ENCODE measurements around the gene MACROD2.
"Not testable (repeated sequence)": the region's sequence is repeated elsewhere in the genome, so short reads cannot be mapped to it uniquely, and the experiment has no call there.

MACROD2 gene

DNA sequence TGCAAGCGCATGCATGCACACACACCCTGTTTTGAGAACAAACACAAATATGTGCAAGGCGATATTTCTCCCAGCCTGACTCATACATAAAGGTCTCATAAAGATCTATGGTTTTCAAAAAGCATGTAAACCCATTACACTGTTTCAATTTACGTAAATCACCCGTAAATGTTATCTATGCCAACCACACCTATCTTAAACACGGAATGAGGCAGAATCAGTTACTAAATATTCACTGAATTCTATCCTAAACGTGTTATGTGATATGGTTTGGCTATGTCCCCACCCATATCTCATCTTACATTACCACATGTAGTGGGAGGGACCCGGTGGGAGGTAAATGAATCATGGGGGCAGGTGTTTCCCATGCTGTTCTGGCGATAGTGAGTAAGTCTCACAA, 1956.3 kb downstream of the MACROD2 start:
- no peak overlapping the region for H3K4me3 ChIP-seq (ENCODE audit: low read depth, low read length)
- no peak for TF ChIP-seq CTCF (conservative IDR thresholded peaks at IDR 0.05; ENCODE audit: low read depth, low read length)
- DNase-seq (ENCODE audit: low read depth), result peak; percentile 1

- TF ChIP-seq CTCF (conservative IDR thresholded peaks at IDR 0.05; ENCODE audit: low read depth, low read length), result no peak
- DNase-seq (ENCODE audit: low read depth), result no peak
Measured at GRCh38 chr20:15958142-15958541, 1962.8 kb downstream of the MACROD2 start.

DNA sequence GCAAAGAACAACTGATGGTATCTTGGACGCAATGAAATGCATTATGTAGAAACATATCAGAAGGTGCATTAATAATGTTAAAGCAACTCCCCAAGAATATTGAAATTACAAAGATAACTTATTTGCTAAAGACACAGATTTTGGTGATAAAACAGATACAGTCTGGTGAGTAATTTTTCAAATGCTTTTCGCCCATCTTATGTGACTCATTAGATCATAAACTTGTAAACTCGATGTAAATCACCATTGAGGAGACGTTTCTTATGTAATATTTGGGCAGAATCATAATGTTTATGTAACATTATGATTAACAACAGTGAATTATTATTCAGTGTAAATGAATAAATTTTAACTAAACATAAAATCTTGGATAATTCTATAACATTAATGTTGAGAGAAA, 1969.8 kb downstream of the MACROD2 start:
- DNase-seq (ENCODE audit: low read depth), result no peak
- TF ChIP-seq CTCF (conservative IDR thresholded peaks at IDR 0.05; ENCODE audit: low read depth, low read length), result no peak
- no peak overlapping the region for H3K4me3 ChIP-seq (ENCODE audit: low read depth, low read length)

More at GRCh38 chr20:15958142-15958541, 1962.8 kb downstream of the MACROD2 start:
- H3K4me3 ChIP-seq (ENCODE audit: low read depth, low read length), result no peak overlapping the region

- no peak overlapping the region for H3K4me3 ChIP-seq (ENCODE audit: low read depth, low read length)
- no peak for DNase-seq (ENCODE audit: low read depth)
- TF ChIP-seq CTCF (conservative IDR thresholded peaks at IDR 0.05; ENCODE audit: low read depth, low read length), result no peak
Measured at GRCh38 chr20:15967334-15967733, 1972.0 kb downstream of the MACROD2 start.

DNA sequence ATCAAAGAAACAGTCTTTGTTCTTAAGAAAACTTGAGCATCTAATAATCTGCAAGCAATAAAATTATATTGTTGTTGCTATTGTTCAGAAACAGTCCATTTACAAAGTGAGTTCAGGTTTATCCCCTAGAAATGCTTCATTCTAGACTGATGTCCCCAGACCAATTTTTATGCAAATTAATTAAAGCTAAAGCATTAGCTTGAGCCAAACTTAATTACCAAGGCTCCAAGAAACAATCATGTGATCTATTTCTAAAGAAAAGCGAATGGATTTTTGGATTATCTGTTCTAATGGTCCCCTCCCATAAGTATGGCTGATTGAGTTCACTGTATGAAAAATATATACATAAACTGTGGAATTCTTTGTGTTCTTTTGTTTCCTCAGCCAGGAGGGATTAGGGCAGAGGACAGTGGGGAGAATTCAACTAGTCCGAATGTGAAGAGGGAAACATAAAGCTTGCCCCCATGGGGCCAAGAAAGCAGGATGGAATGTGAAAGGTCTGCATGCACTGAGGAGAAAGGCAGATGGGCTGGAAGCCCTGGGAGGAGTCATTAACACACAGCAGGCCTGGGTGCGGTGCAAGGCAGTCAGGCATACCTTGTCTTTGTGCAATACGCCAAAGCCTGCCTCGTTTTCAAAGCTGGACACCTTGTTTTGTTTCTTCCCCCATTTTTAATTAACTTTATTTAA, 1980.9 kb downstream of the MACROD2 start:
- peak; percentile 1 for DNase-seq (ENCODE audit: low read depth)
- no peak overlapping the region for H3K4me3 ChIP-seq (ENCODE audit: low read depth, low read length)
- no peak for TF ChIP-seq CTCF (conservative IDR thresholded peaks at IDR 0.05; ENCODE audit: low read depth, low read length)

DNA sequence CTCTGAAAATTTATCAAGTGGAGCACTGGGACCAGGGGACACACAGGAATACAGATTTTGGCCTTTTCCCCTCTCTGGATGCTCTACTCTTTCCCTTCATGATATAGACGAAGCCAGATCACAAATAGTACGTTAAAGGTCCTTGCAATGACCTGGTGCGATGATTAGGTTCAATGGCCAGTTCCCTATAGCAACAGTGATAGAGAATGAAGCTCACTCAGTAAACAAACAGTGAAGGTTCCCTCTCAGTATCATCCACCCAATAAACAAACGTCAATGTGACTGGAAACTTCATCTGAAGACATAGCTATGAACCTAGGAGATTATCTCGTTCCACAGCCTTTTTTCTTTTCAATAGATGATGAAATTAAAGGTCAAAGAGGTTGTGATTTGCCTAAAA, 1981.7 kb downstream of the MACROD2 start:
- DNase-seq (ENCODE audit: low read depth), result no peak
- TF ChIP-seq CTCF (conservative IDR thresholded peaks at IDR 0.05; ENCODE audit: low read depth, low read length), result no peak
- no peak overlapping the region for H3K4me3 ChIP-seq (ENCODE audit: low read depth, low read length)

- no peak overlapping the region for H3K4me3 ChIP-seq (ENCODE audit: low read depth, low read length)
- no peak for TF ChIP-seq CTCF (conservative IDR thresholded peaks at IDR 0.05; ENCODE audit: low read depth, low read length)
- DNase-seq (ENCODE audit: low read depth), result no peak
Measured at GRCh38 chr20:15977758-15978157, 1982.4 kb downstream of the MACROD2 start.

DNA sequence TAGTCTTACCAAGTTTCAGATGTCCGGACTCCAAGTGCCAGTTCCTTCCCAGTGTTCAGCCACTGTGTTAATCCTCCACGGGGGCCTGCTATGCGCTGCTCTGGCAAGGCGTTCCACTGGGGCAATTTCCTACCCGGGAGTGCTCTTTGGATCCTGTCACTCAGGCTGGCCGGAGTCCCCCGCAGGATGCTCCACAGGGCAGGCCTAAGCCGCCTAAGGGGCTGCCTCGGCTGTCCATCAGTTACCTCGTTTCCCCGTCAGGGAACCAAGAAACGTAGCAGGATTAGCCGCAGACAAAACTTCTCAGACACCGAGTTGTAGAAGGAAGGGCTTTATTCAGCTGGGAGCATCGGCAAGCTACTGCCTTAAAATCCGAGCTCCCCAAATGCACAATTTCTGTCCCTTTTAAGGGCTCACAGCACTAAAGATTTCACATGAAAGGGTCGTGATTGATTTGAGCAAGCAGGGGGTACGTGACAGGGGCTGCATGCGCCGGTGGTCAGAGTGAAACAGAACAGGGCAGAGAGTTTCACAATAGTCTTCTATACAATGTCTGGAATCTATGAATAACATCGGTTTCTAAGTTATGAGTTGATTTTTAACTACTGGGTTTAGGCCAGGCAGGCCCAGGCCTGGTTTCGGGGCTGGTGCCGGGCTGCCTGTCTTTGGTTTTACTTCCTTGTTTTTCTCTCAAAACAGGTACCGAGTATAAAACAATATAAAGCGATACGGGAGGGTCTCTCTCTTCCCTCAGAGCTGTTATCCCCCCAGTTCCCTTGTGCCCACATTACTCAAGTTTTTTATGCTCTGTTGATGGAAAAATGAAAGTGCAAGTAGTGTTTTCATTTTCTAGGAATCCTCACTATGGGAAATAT, 1990.4 kb downstream of the MACROD2 start:
- H3K4me3 ChIP-seq (ENCODE audit: low read depth, low read length); DNase-seq (ENCODE audit: low read depth): not testable (repeated sequence)
